Esophagus muscularis mucosa (tissue), 4 donors: Measurements from ENCODE around the gene SP100.

Experiments used
- CTCF ChIP-seq, 3 experiments: fragments of 200-600 bp in 2 of 3; fragments of 450-650 bp in 1 of 3; sonication (generic) in 2 of 3; IDR thresholded peaks; one replicate each; pipeline ENCODE4 v1.5.1; 2017 to 2019; ENCODE audit warnings: antibody characterized with exemption in 3 of 3, mild to moderate bottlenecking in 2 of 3, moderate library complexity in 1 of 3
- EP300 ChIP-seq: sonication (generic); formaldehyde crosslinking; IDR thresholded peaks from one replicate; pipeline ENCODE4 v1.6.1; 2017; ENCODE audit warnings: antibody characterized with exemption
- POLR2A ChIP-seq: fragments of 450-650 bp; IDR thresholded peaks from one replicate; pipeline ENCODE4 v1.6.1; 2017; ENCODE audit warnings: antibody characterized with exemption, moderate library complexity, mild to moderate bottlenecking, low read depth
- POLR2AphosphoS5 ChIP-seq, 2 donors: sonication (generic); formaldehyde crosslinking; IDR thresholded peaks; one replicate each; pipeline ENCODE4 v1.6.1; 2017; ENCODE audit warnings: antibody characterized with exemption in 2 of 2

- TF ChIP-seq CTCF (IDR thresholded peaks at IDR 0.05) (no peak), POLR2AphosphoS5 (IDR thresholded peaks at IDR 0.05) (no peak), POLR2A (no peak), EP300 (no peak)
Measured at GRCh38 chr2:230429513-230429912, 13.5 kb downstream of the SP100 start.
